NCI-H748 treated with DMSO at 0.1 percent for 48 hours (cell line): ENCODE measurements around the gene RCAN1.

Source experiments
- DNase-seq: peaks from one replicate; lab custom pipeline; 2025; lab: John Stamatoyannopoulos, UW

Gene RCAN1

GRCh38 chr21:34598931-34599400, 15.9 kb downstream of the RCAN1 start:
- DNase-seq = peak; percentile 91

- peak; percentile 36 for DNase-seq
Observed at GRCh38 chr21:34597406-34597805, 17.5 kb downstream of the RCAN1 start.

GRCh38 chr21:34596561-34597271, 18.2 kb downstream of the RCAN1 start:
- DNase-seq = peak; percentile 36

GRCh38 chr21:34595457-34595856, 19.5 kb downstream of the RCAN1 start:
- no peak for DNase-seq

- no peak for DNase-seq
Observed at GRCh38 chr21:34594566-34595234, 20.2 kb downstream of the RCAN1 start.

GRCh38 chr21:34593954-34594531, 20.9 kb downstream of the RCAN1 start:
- DNase-seq = no peak

GRCh38 chr21:34593423-34593822, 21.5 kb downstream of the RCAN1 start:
- peak; percentile 78 for DNase-seq

- DNase-seq = no peak
Observed at GRCh38 chr21:34592120-34592955, 22.6 kb downstream of the RCAN1 start.

- DNase-seq = peak; percentile 22
Observed at GRCh38 chr21:34590520-34590919, 24.4 kb downstream of the RCAN1 start.

GRCh38 chr21:34589511-34590282, 25.2 kb downstream of the RCAN1 start:
- no peak for DNase-seq

GRCh38 chr21:34583926-34584563, 30.9 kb downstream of the RCAN1 start:
- no peak for DNase-seq

- DNase-seq = no peak
Observed at GRCh38 chr21:34582506-34583150, 32.3 kb downstream of the RCAN1 start.

GRCh38 chr21:34580181-34580700, 34.7 kb downstream of the RCAN1 start:
- peak; percentile 41 for DNase-seq

- no peak for DNase-seq
Observed at GRCh38 chr21:34579411-34579810, 35.5 kb downstream of the RCAN1 start.

GRCh38 chr21:34576041-34576511, 38.8 kb downstream of the RCAN1 start:
- DNase-seq = no peak

- no peak for DNase-seq
Observed at GRCh38 chr21:34574601-34575529, 40.0 kb downstream of the RCAN1 start.

GRCh38 chr21:34571994-34572393, 42.9 kb downstream of the RCAN1 start:
- no peak for DNase-seq

- no peak for DNase-seq
Observed at GRCh38 chr21:34570313-34570712, 44.6 kb downstream of the RCAN1 start.
